Inferior parietal cortex (tissue), 1 donor: ENCODE measurements around the gene NCAM1.

Source experiments
- DNase-seq: peaks from one replicate; pipeline ENCODE4 v3.0.0-alpha.2; 2016; ENCODE audit errors: extremely low spot score

NCAM1 gene

GRCh38 chr11:113085446-113085845, 124.2 kb downstream of the NCAM1 start:
- DNase-seq: no peak

GRCh38 chr11:113087706-113088105, 126.5 kb downstream of the NCAM1 start:
- no peak for DNase-seq

GRCh38 chr11:113090716-113091480, 129.7 kb downstream of the NCAM1 start:
- DNase-seq: no peak

- DNase-seq: no peak
Measured at GRCh38 chr11:113091481-113091780, 130.2 kb downstream of the NCAM1 start.

- no peak for DNase-seq
Measured at GRCh38 chr11:113096648-113097047, 135.4 kb downstream of the NCAM1 start.

GRCh38 chr11:113103932-113104690, 142.9 kb downstream of the NCAM1 start:
- no peak for DNase-seq

GRCh38 chr11:113104691-113105251, 143.6 kb downstream of the NCAM1 start:
- no peak for DNase-seq

- DNase-seq: no peak
Measured at GRCh38 chr11:113105592-113105991, 144.4 kb downstream of the NCAM1 start.

GRCh38 chr11:113106507-113106906, 145.3 kb downstream of the NCAM1 start:
- DNase-seq: no peak

- no peak for DNase-seq
Measured at GRCh38 chr11:113110046-113110445, 148.8 kb downstream of the NCAM1 start.

- no peak for DNase-seq
Measured at GRCh38 chr11:113111156-113111555, 149.9 kb downstream of the NCAM1 start.

GRCh38 chr11:113112307-113112706, 151.1 kb downstream of the NCAM1 start:
- no peak for DNase-seq

- peak; percentile 80 for DNase-seq
Measured at GRCh38 chr11:113113801-113114704, 152.8 kb downstream of the NCAM1 start.

GRCh38 chr11:113114705-113115027, 153.4 kb downstream of the NCAM1 start:
- DNase-seq: no peak

GRCh38 chr11:113118104-113118503, 156.9 kb downstream of the NCAM1 start:
- DNase-seq: no peak

- DNase-seq: no peak
Measured at GRCh38 chr11:113119074-113119473, 157.9 kb downstream of the NCAM1 start.

GRCh38 chr11:113119966-113120736, 158.9 kb downstream of the NCAM1 start:
- DNase-seq: no peak

GRCh38 chr11:113121746-113122145, 160.5 kb downstream of the NCAM1 start:
- no peak for DNase-seq

GRCh38 chr11:113124006-113124405, 162.8 kb downstream of the NCAM1 start:
- DNase-seq: no peak

- DNase-seq: no peak
Measured at GRCh38 chr11:113124578-113124977, 163.4 kb downstream of the NCAM1 start.

- no peak for DNase-seq
Measured at GRCh38 chr11:113129261-113129992, 168.2 kb downstream of the NCAM1 start.
